Trophoblast cell (in vitro differentiated cells and primary cell): ENCODE data around the gene FEM1B.

Experiments used
- DNase-seq, 2 donors: peaks; one replicate each; pipeline ENCODE4 v3.0.0-alpha.2; 2016
- H2AFZ ChIP-seq: 2 replicates; pipeline ENCODE4 v1.6.1; 2013; ENCODE audit warnings: low read length, moderate library complexity, mild to moderate bottlenecking; ENCODE audit not compliant: insufficient read depth, poor library complexity
- H2AK5ac ChIP-seq: 2 replicates; pipeline ENCODE4 v1.6.1; 2013; ENCODE audit warnings: mild to moderate bottlenecking, low read length
- H2BK120ac ChIP-seq: 2 replicates; pipeline ENCODE4 v1.6.1; 2013; ENCODE audit warnings: low read length, mild to moderate bottlenecking, moderate library complexity; ENCODE audit not compliant: insufficient read depth, poor library complexity
- H2BK12ac ChIP-seq: 2 replicates; pipeline ENCODE4 v1.6.1; 2013; ENCODE audit warnings: mild to moderate bottlenecking, low read length, moderate library complexity
- H2BK5ac ChIP-seq: 2 replicates; pipeline ENCODE4 v1.6.1; 2013; ENCODE audit warnings: low read length, low read depth, moderate library complexity, mild to moderate bottlenecking; ENCODE audit not compliant: poor library complexity
- H3K14ac ChIP-seq: 2 replicates; pipeline ENCODE4 v1.6.1; 2013; ENCODE audit warnings: mild to moderate bottlenecking, low read length
- H3K18ac ChIP-seq: 2 replicates; pipeline ENCODE4 v1.6.1; 2013; ENCODE audit warnings: mild to moderate bottlenecking, low read length
- H3K23ac ChIP-seq: 2 replicates; pipeline ENCODE4 v1.6.1; 2013; ENCODE audit warnings: low read length
- H3K27ac ChIP-seq: 2 replicates; pipeline ENCODE4 v1.5.1; 2013; ENCODE audit warnings: low read depth, mild to moderate bottlenecking, inconsistent platforms, low read length, moderate library complexity
- H3K27me3 ChIP-seq: 2 replicates; pipeline ENCODE4 v1.6.1; 2013; ENCODE audit warnings: inconsistent platforms, mild to moderate bottlenecking, low read length, moderate library complexity; ENCODE audit not compliant: insufficient read depth
- H3K36me3 ChIP-seq, 2 experiments: 1 replicate in 1 of 2; 2 replicates in 1 of 2; pipeline ENCODE4 v1.6.1; 2013; ENCODE audit warnings: low read length in 2 of 2, mild to moderate bottlenecking in 2 of 2, moderate library complexity in 1 of 2; ENCODE audit not compliant: insufficient read depth in 2 of 2, control insufficient read depth in 1 of 2
- H3K4ac ChIP-seq: 2 replicates; pipeline ENCODE4 v1.6.1; 2013; ENCODE audit warnings: low read depth, mild to moderate bottlenecking, low read length, moderate library complexity
- H3K4me1 ChIP-seq, 2 experiments: 1 replicate in 1 of 2; 2 replicates in 1 of 2; pipeline ENCODE4 v1.6.1; 2013; ENCODE audit warnings: low read length in 2 of 2, mild to moderate bottlenecking in 2 of 2, moderate library complexity in 1 of 2; ENCODE audit not compliant: insufficient read depth in 2 of 2, control insufficient read depth in 1 of 2
- H3K4me2 ChIP-seq: 2 replicates; pipeline ENCODE4 v1.6.1; 2013; ENCODE audit warnings: inconsistent platforms, mild to moderate bottlenecking, low read length, moderate library complexity
- H3K4me3 ChIP-seq: 2 replicates; pipeline ENCODE4 v1.5.1; 2013; ENCODE audit warnings: mild to moderate bottlenecking, low read depth, low read length, inconsistent platforms
- H3K79me1 ChIP-seq: one replicate; pipeline ENCODE4 v1.6.1; 2013; ENCODE audit warnings: low read length
- H3K79me2 ChIP-seq: 2 replicates; pipeline ENCODE4 v1.6.1; 2013; ENCODE audit warnings: low read length, mild to moderate bottlenecking; ENCODE audit not compliant: control insufficient read depth, insufficient read depth, poor library complexity
- H3K9ac ChIP-seq: 2 replicates; pipeline ENCODE4 v1.6.1; 2013; ENCODE audit warnings: mild to moderate bottlenecking, low read length
- H3K9me3 ChIP-seq: 2 replicates; pipeline ENCODE4 v1.6.1; 2013; ENCODE audit warnings: low read depth, mild to moderate bottlenecking, control low read depth, inconsistent platforms, low read length; ENCODE audit not compliant: insufficient read depth
- H4K12ac ChIP-seq: 2 replicates; pipeline ENCODE4 v1.6.1; 2013; ENCODE audit warnings: low read depth, mild to moderate bottlenecking, low read length, moderate library complexity
- H4K8ac ChIP-seq: 2 replicates; pipeline ENCODE4 v1.6.1; 2013; ENCODE audit warnings: low read depth, mild to moderate bottlenecking, low read length, moderate library complexity
- H4K91ac ChIP-seq: one replicate; pipeline ENCODE4 v1.6.1; 2013; ENCODE audit warnings: low read depth, mild to moderate bottlenecking, low read length, moderate library complexity
- WGBS: extraction: QIAGEN DNeasy Blood & Tissue Kit; methylation state at CpG from one replicate; pipeline ENCODE4 v1.1.7; 2013; ENCODE audit warnings: missing lambda C conversion rate; ENCODE audit not compliant: insufficient read length, insufficient coverage; ENCODE audit errors: extremely low coverage; 5-methylcytosine and 5-hydroxymethylcytosine counted together

Gene FEM1B

DNA sequence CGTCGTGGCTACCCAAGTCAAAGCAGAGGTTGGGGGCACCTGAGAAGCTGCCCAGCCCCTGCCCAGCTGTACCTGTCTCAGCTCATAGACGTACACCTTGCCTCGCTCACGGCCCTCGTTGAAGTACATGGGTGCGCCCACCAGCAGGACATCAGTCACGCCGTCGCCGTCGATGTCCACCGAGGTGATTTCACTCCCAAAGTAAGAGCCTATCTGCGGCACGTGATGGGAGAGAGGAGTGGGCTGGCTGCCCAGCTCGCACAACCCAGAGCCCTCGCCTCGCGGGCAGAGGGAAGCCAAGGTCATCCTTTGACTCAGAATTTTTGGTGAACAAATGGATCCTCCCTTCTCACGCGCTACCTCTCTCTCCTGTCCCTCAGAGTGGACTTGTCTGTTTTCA is 54.7 kb downstream of the FEM1B start:
- H2AFZ ChIP-seq: no peak overlapping the region
- no peaks in the 10 kb centered on the region for H3K36me3 ChIP-seq
- no peak overlapping the region for H3K4me2 ChIP-seq
- no peak overlapping the region for H3K18ac ChIP-seq
- no peak overlapping the region for H3K27ac ChIP-seq
- no peaks in the 10 kb centered on the region for H3K9me3 ChIP-seq
- H3K4me3 ChIP-seq: no peak overlapping the region
- no peaks in the 10 kb centered on the region for H3K27me3 ChIP-seq
- no peak overlapping the region for H2AK5ac ChIP-seq
- no CpG with 5 or more reads among the region's 21 CpGs for WGBS
- no peak overlapping the region for H4K12ac ChIP-seq
- no peaks in the 10 kb centered on the region for H3K79me2 ChIP-seq
- H3K4me1 ChIP-seq: no peaks in the 10 kb centered on the region
- H3K9ac ChIP-seq: no peak overlapping the region
- no peaks in the 10 kb centered on the region for H3K79me1 ChIP-seq
- H3K14ac ChIP-seq: no peak overlapping the region
- no peak for DNase-seq
- no peak overlapping the region for H4K8ac ChIP-seq
- H3K23ac ChIP-seq: no peak overlapping the region
- H2BK5ac ChIP-seq: no peak overlapping the region
- H3K4ac ChIP-seq: no peak overlapping the region
- no peak overlapping the region for H2BK12ac ChIP-seq
- H4K91ac ChIP-seq: no peak overlapping the region
- H2BK120ac ChIP-seq: no peak overlapping the region

DNA sequence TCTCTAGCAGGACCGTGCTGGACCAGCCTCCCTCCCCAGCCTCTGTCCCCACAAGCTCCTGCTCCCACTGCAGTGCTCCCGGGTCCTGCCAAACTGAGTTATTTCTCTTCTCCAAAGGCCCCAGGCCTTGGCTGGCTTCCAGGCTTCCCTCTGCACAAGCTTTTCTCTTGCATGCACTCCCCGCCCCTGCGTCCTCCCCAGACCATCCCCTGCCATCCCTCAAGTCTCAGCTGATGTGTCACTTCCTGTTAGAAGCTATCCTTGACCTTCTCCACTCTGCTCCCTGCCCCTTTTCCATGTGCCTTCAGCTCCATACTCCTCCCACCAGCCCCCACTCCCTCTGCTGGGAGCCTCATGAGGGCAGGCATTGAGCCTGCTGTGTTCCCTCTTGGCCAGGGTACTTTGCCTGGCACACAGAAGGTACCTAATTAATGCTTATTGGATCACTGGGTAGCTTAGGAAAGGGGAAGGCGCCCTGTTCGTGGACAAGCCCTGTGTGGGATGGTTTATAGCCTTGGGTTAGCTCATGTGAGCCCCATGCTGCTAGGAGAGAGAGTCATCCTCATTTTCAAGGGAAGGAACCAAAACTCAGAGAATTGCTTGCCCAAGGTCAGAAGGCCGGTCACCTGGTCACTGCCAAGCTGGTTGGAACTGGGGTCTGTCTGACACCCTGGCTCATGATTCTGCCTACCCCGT is 56.4 kb downstream of the FEM1B start:
- no peaks in the 10 kb centered on the region for H3K4me1 ChIP-seq
- no peak overlapping the region for H3K4me2 ChIP-seq
- no peaks in the 10 kb centered on the region for H3K79me2 ChIP-seq
- no peak overlapping the region for H2BK120ac ChIP-seq
- H2AK5ac ChIP-seq: no peak overlapping the region
- no peak overlapping the region for H2BK5ac ChIP-seq
- H3K27me3 ChIP-seq: no peaks in the 10 kb centered on the region
- no peak overlapping the region for H3K18ac ChIP-seq
- H3K23ac ChIP-seq: no peak overlapping the region
- no peak overlapping the region for H4K91ac ChIP-seq
- H3K36me3 ChIP-seq: no peaks in the 10 kb centered on the region
- H2AFZ ChIP-seq: no peak overlapping the region
- DNase-seq: peak in 1 of 2 donors; percentile 13
- H3K4ac ChIP-seq: no peak overlapping the region
- no peak overlapping the region for H3K27ac ChIP-seq
- no peak overlapping the region for H2BK12ac ChIP-seq
- no peak overlapping the region for H3K9ac ChIP-seq
- no peak overlapping the region for H4K8ac ChIP-seq
- H3K4me3 ChIP-seq: no peak overlapping the region
- WGBS: no CpG with 5 or more reads among the region's 8 CpGs
- no peaks in the 10 kb centered on the region for H3K79me1 ChIP-seq
- H3K9me3 ChIP-seq: no peaks in the 10 kb centered on the region
- H3K14ac ChIP-seq: no peak overlapping the region
- no peak overlapping the region for H4K12ac ChIP-seq

GRCh38 chr15:68334661-68335124 is 57.1 kb downstream of the FEM1B start:
- Histone ChIP-seq H3K4me1 (no peaks in the 10 kb centered on the region), H2AFZ (no peak overlapping the region), H2BK120ac (no peak overlapping the region), H3K4me3 (no peak overlapping the region), H3K27me3 (no peaks in the 10 kb centered on the region), H3K27ac (no peak overlapping the region), H2AK5ac (no peak overlapping the region), H3K36me3 (no peaks in the 10 kb centered on the region), H3K14ac (no peak overlapping the region), H3K4ac (no peak overlapping the region), H3K18ac (no peak overlapping the region), H2BK5ac (no peak overlapping the region), H4K12ac (no peak overlapping the region), H4K91ac (no peak overlapping the region), H2BK12ac (no peak overlapping the region), H3K79me1 (no peaks in the 10 kb centered on the region), H3K23ac (no peak overlapping the region), H3K79me2 (no peaks in the 10 kb centered on the region), H3K9ac (no peak overlapping the region), H3K4me2 (no peak overlapping the region), H3K9me3 (no peaks in the 10 kb centered on the region), H4K8ac (no peak overlapping the region)
- DNase-seq: no peak
- no CpG with 5 or more reads among the region's 9 CpGs for WGBS

GRCh38 chr15:68335251-68335650 is 57.7 kb downstream of the FEM1B start:
- Histone ChIP-seq H3K36me3 (no peaks in the 10 kb centered on the region), H2AFZ (no peak overlapping the region), H3K23ac (no peak overlapping the region), H3K9me3 (no peaks in the 10 kb centered on the region), H4K8ac (no peak overlapping the region), H3K9ac (no peak overlapping the region), H3K4ac (no peak overlapping the region), H4K12ac (no peak overlapping the region), H3K27ac (no peak overlapping the region), H3K4me1 (no peaks in the 10 kb centered on the region), H3K79me1 (no peaks in the 10 kb centered on the region), H3K79me2 (no peaks in the 10 kb centered on the region), H2BK12ac (no peak overlapping the region), H2BK5ac (no peak overlapping the region), H2AK5ac (no peak overlapping the region), H3K4me2 (no peak overlapping the region), H3K14ac (no peak overlapping the region), H3K4me3 (no peak overlapping the region), H2BK120ac (no peak overlapping the region), H3K18ac (no peak overlapping the region), H3K27me3 (no peaks in the 10 kb centered on the region), H4K91ac (no peak overlapping the region)
- WGBS: no CpG with 5 or more reads among the region's 1 CpG
- DNase-seq: no peak
